ENCODE results near the gene MRM2. TPM values are rescaled to one million over a fixed set of nuclear protein-coding genes. Genes with fewer than 3 reads are reported as not detected.

The MRM2 gene
- total RNA-seq, 1 experiment from 2014 or later: 34.7 TPM

- Histone ChIP-seq H3K4me1 (ENCODE audit: control insufficient read depth in 1 of 2, insufficient read depth in 2 of 2, low read length in 2 of 2) (no peaks in the 10 kb centered on the region), H3K27ac (ENCODE audit: low read depth, low read length) (no peak overlapping the region), H3K4me2 (ENCODE audit: low read length) (no peak overlapping the region), H4K20me1 (ENCODE audit: insufficient read depth) (no peaks in the 10 kb centered on the region), H3K4me3 (replicated peaks in 1 of 2; ENCODE audit: low read depth in 1 of 2, low read length in 2 of 2) (no peak overlapping the region), H2AFZ (ENCODE audit: low read depth, low read length, poor library complexity, severe bottlenecking) (no peak overlapping the region), H3K27me3 (ENCODE audit: insufficient read depth, low read length) (no peaks in the 10 kb centered on the region), H3K9me2 (ENCODE audit: insufficient read depth) (no peaks in the 10 kb centered on the region), H3K79me2 (ENCODE audit: insufficient read depth, low read length) (0 out of 2 replicates have a peak, but pooled peaks cover 4% of the 10 kb centered on the region), H3K36me3 (ENCODE audit: control insufficient read depth in 1 of 2, insufficient read depth in 2 of 2, low read length in 2 of 2) (peaks cover 18 to 39% of the 10 kb centered on the region in 2 experiments), H3K9ac (ENCODE audit: low read length) (no peak overlapping the region), H3K9me3 (ENCODE audit: control insufficient read depth in 1 of 2, insufficient read depth in 1 of 2, low read depth in 1 of 2, low read length in 2 of 2) (no peaks in the 10 kb centered on the region)
- no TSS peak for BruUV-seq (replicated peaks)
- ATAC-seq: no peak
- POLR2A ChIA-PET: no interaction called here
- no peak for DNase-seq (ENCODE audit: low read depth, low spot score)
- CTCF ChIA-PET: no interaction called here
- intact Hi-C loops (cut with micrococcal nuclease): no loop called here
- TF ChIP-seq EZH2phosphoT487 (IDR thresholded peaks at IDR 0.05; ENCODE audit: borderline replicate concordance) (no peak), CBX3 (IDR thresholded peaks at IDR 0.05; ENCODE audit: low read depth) (no peak), ZNF274 (IDR thresholded peaks at IDR 0.05; ENCODE audit: low read depth, low read length) (no peak), POLR2A (IDR thresholded peaks at IDR 0.05; ENCODE audit: borderline replicate concordance, extremely low read depth, insufficient read depth, insufficient read length) (no peak)
- TF ChIP-seq, protein P1, sequence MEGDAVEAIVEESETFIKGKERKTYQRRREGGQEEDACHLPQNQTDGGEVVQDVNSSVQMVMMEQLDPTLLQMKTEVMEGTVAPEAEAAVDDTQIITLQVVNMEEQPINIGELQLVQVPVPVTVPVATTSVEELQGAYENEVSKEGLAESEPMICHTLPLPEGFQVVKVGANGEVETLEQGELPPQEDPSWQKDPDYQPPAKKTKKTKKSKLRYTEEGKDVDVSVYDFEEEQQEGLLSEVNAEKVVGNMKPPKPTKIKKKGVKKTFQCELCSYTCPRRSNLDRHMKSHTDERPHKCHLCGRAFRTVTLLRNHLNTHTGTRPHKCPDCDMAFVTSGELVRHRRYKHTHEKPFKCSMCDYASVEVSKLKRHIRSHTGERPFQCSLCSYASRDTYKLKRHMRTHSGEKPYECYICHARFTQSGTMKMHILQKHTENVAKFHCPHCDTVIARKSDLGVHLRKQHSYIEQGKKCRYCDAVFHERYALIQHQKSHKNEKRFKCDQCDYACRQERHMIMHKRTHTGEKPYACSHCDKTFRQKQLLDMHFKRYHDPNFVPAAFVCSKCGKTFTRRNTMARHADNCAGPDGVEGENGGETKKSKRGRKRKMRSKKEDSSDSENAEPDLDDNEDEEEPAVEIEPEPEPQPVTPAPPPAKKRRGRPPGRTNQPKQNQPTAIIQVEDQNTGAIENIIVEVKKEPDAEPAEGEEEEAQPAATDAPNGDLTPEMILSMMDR (IDR thresholded peaks at IDR 0.05 in 2 of 3, conservative IDR thresholded peaks at IDR 0.05 in 1 of 3; ENCODE audit: borderline replicate concordance in 1 of 3, insufficient read depth in 1 of 3, low read depth in 2 of 3, low read length in 2 of 3): no peak
- TF ChIP-seq, protein P2, sequence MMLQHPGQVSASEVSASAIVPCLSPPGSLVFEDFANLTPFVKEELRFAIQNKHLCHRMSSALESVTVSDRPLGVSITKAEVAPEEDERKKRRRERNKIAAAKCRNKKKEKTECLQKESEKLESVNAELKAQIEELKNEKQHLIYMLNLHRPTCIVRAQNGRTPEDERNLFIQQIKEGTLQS (IDR thresholded peaks at IDR 0.05): no peak
- RAD21 ChIA-PET (ENCODE audit: low non-redundant PET in 1 of 2, low total read pairs in 2 of 2, uncharacterized antibody in 2 of 2, unreplicated experiment in 2 of 2): no interaction called here
These were observed 29.1 kb downstream of the MRM2 start for GRCh38 chr7:2212906-2213305.

- ATAC-seq: no peak
- ChIA-PET RAD21 (ENCODE audit: low non-redundant PET in 1 of 2, low total read pairs in 2 of 2, uncharacterized antibody in 2 of 2, unreplicated experiment in 2 of 2) (no interaction called here), POLR2A (no interaction called here), CTCF (no interaction called here)
- Histone ChIP-seq H3K79me2 (ENCODE audit: insufficient read depth, low read length) (0 out of 2 replicates have a peak, but pooled peaks cover 4% of the 10 kb centered on the region), H3K36me3 (ENCODE audit: control insufficient read depth in 1 of 2, insufficient read depth in 2 of 2, low read length in 2 of 2) (peaks cover 9 to 34% of the 10 kb centered on the region in 2 experiments), H3K9me2 (ENCODE audit: insufficient read depth) (no peaks in the 10 kb centered on the region), H3K4me1 (ENCODE audit: control insufficient read depth in 1 of 2, insufficient read depth in 2 of 2, low read length in 2 of 2) (no peaks in the 10 kb centered on the region), H3K9me3 (ENCODE audit: control insufficient read depth in 1 of 2, insufficient read depth in 1 of 2, low read depth in 1 of 2, low read length in 2 of 2) (no peaks in the 10 kb centered on the region), H3K27me3 (ENCODE audit: insufficient read depth, low read length) (no peaks in the 10 kb centered on the region), H3K4me2 (ENCODE audit: low read length) (no peak overlapping the region), H2AFZ (ENCODE audit: low read depth, low read length, poor library complexity, severe bottlenecking) (no peak overlapping the region), H3K4me3 (replicated peaks in 1 of 2; ENCODE audit: low read depth in 1 of 2, low read length in 2 of 2) (no peak overlapping the region), H3K9ac (ENCODE audit: low read length) (no peak overlapping the region), H3K27ac (ENCODE audit: low read depth, low read length) (no peak overlapping the region), H4K20me1 (ENCODE audit: insufficient read depth) (no peaks in the 10 kb centered on the region)
- no peak for TF ChIP-seq SRF (IDR thresholded peaks at IDR 0.05; ENCODE audit: low read depth)
- TF ChIP-seq RAD21 (IDR thresholded peaks at IDR 0.05; ENCODE audit: low read depth): no peak
- no peak for TF ChIP-seq SIN3A (IDR thresholded peaks at IDR 0.05; ENCODE audit: low read depth)
- no peak for TF ChIP-seq YY1 (IDR thresholded peaks at IDR 0.05; ENCODE audit: extremely low read depth, insufficient replicate concordance, low read depth, low read length)
- TF ChIP-seq TCF7L2 (IDR thresholded peaks at IDR 0.05; ENCODE audit: borderline replicate concordance, extremely low read depth, insufficient read depth, insufficient read length): no peak
- no peak for TF ChIP-seq CBX3 (IDR thresholded peaks at IDR 0.05; ENCODE audit: low read depth)
- TF ChIP-seq EZH2phosphoT487 (IDR thresholded peaks at IDR 0.05; ENCODE audit: borderline replicate concordance): no peak
- no peak for TF ChIP-seq SP1 (IDR thresholded peaks at IDR 0.05; ENCODE audit: low read depth)
- BruUV-seq (replicated peaks): no TSS peak
- no peak for DNase-seq (ENCODE audit: low read depth, low spot score)
- intact Hi-C loops (cut with micrococcal nuclease): no loop called here
These were observed 30.1 kb downstream of the MRM2 start for GRCh38 chr7:2211926-2212325.

Measured in HCT116 (cell line).